ENCODE data around the gene TRIM15.
"Not testable (repeated sequence)": the region's sequence is repeated elsewhere in the genome, so short reads cannot be mapped to it uniquely, and the experiment has no call there.

DNA sequence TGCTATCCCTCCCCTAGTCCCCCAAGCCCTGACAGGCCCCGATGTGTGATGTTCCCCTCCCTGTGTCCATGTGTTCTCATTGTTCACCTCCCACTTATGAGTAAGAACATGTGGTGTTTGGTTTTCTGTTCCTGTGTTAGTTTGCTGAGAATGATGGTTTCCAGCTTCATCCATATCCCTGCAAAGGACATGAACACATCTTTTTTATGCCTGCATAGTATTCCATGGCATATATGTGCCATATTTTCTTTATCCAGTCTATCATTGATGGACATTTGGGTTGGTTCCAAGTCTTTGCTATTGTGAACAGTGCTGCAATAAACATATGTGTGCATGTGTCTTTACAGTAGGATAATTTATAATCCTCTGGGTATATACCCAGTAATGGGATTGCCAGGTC lies 1.9 kb downstream of the TRIM15 start:
- TF ChIP-seq, protein P1, sequence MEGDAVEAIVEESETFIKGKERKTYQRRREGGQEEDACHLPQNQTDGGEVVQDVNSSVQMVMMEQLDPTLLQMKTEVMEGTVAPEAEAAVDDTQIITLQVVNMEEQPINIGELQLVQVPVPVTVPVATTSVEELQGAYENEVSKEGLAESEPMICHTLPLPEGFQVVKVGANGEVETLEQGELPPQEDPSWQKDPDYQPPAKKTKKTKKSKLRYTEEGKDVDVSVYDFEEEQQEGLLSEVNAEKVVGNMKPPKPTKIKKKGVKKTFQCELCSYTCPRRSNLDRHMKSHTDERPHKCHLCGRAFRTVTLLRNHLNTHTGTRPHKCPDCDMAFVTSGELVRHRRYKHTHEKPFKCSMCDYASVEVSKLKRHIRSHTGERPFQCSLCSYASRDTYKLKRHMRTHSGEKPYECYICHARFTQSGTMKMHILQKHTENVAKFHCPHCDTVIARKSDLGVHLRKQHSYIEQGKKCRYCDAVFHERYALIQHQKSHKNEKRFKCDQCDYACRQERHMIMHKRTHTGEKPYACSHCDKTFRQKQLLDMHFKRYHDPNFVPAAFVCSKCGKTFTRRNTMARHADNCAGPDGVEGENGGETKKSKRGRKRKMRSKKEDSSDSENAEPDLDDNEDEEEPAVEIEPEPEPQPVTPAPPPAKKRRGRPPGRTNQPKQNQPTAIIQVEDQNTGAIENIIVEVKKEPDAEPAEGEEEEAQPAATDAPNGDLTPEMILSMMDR (IDR thresholded peaks at IDR 0.05): not testable (repeated sequence)
- TF ChIP-seq POLR2AphosphoS5, POLR2A, EP300 (IDR thresholded peaks at IDR 0.05): not testable (repeated sequence)
